HL-60/S4 treated with retinoic acid at 250 ng/mL for 4 days and 3 days (cell line): ENCODE measurements around the gene MYH11.

ENCODE experiments used
- in situ Hi-C: fragments of 300-500 bp; cut with MboI; formaldehyde crosslinking; loops from 2 replicates; pipeline ENCODE4 v1.7.0; 2022; ENCODE audit warnings: low sequenced_read_pairs

MYH11 gene

DNA sequence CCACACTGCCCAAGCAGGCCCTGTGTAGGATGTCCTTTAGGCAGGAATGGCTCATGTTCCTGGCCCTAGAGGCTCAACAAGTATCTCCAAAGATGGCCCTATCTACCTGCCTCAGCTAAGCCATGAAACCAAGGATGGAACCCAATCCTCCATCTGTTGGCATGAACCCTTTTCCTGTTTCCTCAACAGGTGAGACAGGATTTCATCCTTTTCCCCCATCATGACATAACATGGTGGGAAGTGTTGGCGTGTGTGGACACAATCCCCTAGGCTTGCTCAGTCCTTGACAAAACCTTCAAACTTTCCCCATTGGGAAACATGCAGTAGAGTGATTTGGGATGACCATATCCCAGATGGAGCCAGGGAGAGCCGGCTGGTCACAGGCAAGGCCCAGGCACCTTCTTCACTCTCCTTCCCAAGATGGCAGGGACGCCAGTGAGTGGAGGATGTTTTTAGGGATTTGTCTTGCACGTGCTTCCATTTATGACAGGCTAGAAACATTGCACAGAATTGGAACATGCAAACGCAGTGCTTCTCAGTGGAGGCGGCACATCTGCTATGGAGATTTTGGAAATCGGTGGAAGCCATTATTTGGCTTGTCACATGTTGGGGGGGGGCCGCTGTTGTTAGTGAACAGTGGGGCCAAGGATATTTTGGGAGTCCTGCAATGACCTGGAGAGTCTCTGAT is 77.0 kb downstream of the MYH11 start:
- in situ Hi-C loops = no loop called here

DNA sequence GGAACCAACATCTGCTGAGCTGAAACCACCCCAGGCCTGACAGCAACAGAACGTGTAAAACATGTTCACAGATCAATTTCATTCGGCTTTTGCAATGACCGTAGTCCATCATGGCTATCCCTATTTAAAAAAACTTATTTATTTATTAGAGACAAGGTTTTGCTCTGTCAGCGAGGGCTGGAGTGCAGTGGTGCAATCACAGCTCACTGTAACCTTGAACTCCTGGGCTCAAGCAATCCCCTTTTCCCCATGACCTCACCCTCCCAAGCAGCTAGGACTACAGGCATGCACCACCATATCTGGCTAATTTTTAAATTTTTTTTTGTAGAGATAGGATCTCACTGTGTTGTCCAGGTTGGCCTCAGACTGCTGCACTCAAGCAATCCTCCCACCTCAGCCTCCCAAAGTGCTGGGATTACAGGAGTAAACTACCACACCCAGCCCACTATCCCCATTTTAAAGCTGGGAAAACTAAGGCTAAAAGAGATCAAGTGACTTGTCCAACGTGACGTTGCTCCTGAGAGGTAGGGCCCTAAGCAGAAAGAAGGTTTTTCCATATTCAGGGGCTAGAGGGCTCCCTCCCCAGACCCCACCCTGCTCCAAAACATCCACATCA is 77.7 kb downstream of the MYH11 start:
- in situ Hi-C loops = no loop called here

DNA sequence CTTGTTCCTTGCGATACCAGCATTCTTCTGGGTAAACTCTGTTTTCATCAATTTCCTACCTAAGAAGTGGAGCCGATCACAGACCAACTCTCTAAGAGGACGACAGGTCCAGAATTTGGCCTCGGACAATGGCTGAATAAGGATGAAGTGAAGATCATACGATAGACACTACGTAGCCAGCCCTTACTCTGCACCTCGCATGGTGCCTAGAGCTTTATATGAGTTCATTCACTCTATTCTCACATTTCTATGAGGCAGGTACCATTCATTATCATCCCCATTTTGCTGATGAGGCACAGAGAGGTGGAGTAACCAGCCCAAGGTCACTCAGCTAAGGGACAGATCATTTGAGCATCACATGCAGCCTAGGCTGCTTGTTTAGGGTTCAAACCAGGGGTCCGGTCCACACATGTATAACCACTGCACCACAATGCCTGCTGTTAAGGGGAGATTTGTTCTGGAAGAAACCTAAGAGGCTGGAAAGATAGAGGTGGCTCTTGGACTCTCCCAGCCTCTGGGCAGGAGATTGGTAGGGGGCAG is 78.6 kb downstream of the MYH11 start:
- in situ Hi-C loops = no loop called here

DNA sequence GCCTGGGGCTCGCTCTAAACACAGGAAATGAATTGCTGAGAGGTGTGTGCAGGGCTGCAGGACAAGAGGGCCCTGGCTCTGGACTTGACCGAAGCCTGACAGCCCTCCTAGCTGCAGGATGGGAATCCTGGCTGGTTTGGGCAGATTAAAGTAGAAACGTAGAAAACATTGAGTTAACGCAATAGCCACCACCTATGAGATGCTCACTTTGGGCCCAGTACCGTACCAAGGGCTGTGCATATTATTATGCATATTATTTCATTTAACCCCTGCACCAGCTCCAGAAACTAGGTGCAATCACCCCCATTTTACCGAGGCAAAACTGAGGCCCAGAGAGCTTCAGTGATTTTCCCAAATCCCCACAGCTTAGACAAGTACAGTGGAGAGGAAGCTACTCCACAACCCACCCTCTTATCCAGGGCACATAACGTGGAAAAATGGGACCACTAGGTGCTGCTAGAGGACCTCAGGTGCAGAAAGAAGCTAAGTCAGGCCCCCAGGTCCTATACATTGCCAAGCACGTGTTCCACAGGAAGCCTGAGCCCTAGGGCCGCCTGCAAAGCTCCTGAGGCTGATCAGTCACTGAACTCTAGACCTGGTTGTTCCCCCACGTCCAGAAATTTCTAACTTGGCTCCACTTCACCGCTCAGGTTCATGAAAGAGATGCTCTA is 79.2 kb downstream of the MYH11 start:
- in situ Hi-C loops = no loop called here

DNA sequence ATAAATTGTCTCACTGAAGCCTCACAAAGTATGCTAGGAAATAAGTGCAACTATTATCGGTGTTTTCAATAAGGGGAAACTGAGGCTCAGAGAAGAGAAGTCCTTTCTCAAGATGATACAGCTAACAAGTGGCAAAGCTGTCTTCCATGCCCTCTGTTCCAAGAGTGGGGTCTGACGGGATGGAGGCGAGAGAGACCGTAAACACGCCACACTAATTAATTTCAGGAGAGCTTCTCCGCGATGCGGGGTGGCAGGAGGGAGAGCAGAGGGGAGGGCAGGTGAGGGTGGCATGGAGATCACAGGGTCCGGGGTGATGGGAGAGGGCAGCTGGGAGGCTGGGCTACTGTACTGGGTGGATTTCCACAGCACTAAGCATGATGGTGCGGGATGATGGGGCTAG is 80.3 kb downstream of the MYH11 start:
- in situ Hi-C loops = no loop called here

DNA sequence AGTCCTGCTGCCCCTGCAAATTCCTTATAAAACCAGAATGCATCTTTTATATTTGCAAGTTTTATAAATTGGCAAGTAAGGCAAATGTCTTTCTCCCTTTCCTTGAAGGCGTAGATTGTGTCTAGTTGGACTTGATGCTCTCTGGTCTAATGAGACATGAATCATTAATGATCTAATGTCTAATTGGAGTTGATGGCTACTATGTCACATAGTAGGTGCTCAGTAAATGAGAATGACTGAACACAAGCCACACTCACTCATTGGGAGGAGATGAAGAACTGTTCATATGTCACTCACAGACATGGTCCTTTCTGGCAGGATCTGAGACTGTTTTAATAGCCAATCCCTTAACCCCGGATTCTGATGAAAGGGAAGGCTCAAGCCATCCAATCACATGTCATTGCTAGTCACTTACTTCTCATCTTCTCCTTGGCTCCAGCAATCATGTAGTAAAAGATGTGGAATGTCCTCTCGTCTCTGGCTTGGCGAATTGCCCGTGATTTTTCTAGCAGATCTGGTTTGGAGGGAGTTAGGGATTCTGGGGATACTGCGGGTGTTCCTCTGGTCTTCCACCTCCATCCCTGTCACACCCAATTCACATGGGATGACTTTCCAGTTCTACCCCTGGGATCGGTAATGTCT is 81.0 kb downstream of the MYH11 start:
- in situ Hi-C loops = no loop called here

DNA sequence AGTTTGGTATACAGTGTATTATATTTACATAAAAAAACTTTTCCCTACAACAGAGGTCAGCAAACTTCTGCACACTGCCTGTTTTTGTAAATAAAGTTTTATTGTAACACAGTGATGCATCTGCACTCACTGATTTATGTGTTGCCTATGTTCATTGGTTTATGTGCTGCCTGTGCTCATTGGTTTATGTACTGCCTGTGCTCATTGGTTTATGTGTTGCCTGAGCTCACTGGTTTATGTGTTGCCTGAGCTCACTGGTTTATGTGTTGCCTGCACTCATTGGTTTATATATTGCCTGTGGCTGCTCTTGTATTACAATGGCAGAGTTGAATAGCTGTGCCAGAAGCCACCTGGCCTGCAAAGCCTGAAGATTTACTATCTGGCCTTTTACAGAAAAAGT is 81.6 kb downstream of the MYH11 start:
- in situ Hi-C loops = no loop called here

DNA sequence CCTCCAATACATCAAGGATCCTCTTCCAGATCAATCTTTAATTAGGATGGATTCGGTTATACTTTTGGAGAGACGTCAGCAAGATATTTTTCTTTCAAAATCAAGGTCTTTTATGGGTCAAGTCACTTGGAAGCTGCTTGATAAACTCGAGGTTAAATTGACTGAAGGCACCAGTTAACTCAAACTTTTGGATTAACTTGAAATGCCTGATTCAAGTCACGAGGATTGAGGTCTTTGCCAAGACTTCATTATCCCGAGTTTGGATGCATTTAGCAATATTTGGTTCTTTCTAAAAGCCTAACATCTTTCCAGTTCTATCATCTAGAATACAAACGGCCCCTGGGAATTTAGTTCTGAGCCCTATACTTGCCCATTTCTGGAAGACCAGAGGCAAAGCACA is 82.9 kb downstream of the MYH11 start:
- in situ Hi-C loops = no loop called here

DNA sequence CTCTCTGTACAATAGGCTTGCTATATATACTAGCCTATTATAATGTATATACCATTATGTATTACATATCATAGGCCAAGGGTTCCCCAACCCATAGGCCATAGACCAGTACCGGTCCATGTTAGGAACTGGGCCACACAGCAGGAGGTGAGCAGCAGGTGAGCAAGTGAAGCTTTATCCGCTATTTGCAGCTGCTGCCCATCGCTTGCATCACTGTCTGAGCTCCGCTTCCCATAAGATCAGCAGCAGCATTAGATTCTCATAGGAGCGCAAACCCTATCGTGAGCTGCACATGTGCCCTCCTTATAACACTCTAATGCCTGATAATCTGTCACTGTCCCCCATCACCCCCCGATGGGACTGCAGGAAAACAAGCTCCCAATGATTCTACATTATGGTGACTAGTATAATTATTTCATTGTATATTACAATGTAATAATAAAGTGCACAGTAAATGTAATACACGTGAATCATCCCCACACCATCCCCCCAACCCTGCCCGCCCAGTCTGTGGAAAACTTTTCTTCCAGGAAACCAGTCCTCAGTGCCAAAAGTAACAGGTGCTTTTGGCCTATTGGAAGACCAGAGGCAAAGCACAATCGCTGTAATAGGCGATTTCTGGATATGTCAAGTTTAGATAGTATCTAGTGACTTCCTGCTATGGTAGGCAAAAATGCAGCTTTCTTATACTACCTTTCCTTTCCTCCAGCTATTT is 84.1 kb downstream of the MYH11 start:
- in situ Hi-C loops = no loop called here

DNA sequence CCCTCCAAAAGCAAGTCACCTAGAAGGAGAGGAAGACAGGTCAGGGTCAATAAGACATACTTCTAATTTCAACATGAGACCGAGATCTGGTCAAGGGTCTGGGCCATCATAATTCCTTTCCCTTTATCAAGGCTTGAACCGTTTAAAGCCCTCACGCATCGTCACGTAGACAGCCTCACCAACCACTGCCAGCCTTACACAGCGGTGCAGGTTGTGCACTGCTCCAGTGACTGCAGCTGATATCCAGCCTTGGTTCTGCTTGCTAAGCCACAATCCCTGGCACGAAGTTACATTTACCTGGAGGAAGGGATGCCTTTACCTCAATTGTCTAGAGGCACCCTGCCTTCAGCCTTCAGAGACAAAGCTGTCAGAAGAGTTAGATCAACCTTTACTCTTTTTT is 85.1 kb downstream of the MYH11 start:
- in situ Hi-C loops = no loop called here

DNA sequence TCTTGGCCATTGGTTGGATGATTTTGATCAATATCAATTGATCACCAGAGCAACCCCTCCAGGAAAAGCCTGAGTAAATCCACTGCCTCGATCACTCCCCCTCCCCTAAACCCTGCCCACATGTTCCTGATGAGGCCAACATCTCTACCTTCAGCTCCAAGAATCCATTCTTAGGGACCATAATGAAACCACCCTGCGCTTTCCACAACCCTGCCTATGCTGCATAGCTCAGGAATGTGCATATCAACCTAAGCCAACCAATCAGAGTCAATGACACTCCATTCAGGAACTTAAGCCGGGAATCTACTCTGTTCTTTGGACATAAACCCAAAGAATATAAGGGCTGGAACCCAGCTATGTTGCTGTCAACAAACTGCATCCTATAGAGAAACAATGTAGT is 86.3 kb downstream of the MYH11 start:
- in situ Hi-C loops = no loop called here

DNA sequence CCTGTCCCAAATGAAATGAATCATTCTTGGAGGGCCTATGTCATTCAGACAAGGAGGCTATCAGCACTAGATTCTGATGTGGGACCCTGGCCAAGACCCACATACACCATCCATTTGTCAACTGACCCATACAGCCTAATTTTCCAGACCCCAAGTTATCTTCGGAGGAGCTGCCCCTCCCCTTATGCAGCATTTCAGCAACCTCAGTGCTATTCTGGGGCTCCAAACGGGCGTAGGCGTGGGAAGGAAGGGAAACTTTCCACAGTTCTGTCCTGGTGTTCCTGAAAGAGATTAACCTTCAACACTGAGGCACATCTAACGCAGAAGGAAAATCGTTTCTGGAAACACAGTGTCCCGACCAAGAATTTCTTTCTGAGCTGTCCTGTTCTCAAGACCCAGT is 86.7 kb downstream of the MYH11 start:
- in situ Hi-C loops = no loop called here

DNA sequence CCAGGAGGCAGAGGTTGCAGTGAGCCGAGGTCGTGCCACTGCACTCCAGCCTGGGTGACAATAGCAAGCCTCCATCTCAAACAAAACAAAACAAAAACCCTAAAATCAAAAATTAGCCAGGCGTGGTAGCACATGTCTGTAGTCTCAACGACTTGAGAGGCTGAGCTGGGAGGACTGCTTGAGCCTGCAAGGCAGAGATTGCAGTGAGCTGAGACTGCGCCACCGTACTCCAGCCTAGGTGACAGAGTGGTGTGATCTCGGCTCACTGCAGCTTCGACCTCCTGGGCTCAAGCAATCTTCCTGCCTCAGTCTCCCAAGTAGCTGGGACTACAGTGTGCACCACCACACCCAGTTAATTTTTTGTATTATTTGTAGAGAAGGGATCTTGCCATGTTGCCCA is 87.6 kb downstream of the MYH11 start:
- in situ Hi-C loops = no loop called here

DNA sequence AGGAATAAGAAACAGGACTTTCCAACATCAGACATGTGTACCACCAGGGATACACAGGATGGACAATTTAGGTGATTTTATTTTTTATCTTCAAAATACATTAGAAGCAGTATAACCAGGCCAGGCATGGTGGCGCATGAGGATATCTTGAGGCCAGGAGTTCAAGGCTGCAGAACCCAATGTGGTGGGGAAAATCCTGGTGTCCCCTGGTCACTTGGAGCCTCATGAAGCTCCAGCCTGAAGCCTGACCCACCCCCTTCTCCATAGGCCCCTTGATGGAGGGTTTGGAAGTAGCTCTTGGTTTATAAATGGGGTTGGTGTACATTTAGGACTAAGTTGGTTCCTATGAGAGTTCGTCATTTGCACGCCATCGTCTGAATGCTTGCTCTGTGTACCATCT is 88.6 kb downstream of the MYH11 start:
- in situ Hi-C loops = no loop called here

DNA sequence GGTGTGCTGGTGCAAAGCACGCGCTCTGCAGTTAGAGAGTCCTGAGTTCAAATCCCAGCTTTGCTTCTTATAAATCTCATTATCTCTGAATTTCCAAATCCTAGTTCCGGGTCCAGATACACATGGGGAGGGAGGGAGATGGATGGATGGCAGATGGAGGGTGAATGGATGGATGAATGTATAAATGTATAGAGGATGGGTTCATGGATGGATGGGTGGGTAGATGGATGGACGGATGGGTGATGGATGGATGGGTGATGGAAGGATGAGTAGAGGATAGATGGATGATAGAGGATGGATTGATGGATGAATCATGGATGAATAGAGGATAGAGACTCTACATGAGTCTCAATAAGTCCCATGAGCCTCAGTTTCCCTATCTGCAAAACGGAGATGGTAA is 89.9 kb downstream of the MYH11 start:
- in situ Hi-C loops = no loop called here

DNA sequence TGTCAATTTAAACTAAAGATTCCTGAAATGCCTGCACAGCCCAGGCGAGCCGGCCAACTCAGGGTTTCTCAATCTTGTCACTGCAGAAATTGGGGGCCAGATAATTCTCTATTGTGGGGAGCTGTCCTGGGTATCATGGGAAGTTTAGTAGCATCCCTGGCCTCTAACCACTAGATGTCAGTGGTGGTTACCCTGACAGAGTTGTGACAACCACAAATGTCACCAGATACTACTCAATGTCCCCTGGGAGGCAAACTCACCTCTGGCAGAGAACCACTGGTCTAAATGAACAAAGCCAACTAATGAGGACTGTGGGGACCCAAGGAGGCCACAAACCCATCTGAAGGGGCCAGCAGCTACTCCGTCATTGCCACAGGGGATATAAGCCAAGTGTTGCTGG is 90.9 kb downstream of the MYH11 start:
- in situ Hi-C loops = no loop called here

DNA sequence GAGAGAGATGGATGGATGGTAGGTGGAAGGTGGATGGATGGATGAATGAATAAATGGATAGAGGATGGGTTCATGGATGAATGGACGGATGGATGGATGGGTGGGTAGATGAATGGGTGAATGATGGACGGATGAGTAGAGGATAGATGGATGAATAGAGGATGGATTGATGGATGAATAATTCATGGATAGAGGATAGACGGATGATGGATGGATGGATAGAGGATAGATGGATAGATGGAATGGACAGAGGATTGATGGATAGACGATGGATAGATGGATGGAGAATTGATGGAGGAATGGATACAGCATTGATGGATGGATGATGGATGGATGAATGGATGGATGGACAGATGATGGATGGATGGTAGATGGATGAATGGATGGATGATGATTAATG is 91.7 kb downstream of the MYH11 start:
- in situ Hi-C loops = no loop called here

DNA sequence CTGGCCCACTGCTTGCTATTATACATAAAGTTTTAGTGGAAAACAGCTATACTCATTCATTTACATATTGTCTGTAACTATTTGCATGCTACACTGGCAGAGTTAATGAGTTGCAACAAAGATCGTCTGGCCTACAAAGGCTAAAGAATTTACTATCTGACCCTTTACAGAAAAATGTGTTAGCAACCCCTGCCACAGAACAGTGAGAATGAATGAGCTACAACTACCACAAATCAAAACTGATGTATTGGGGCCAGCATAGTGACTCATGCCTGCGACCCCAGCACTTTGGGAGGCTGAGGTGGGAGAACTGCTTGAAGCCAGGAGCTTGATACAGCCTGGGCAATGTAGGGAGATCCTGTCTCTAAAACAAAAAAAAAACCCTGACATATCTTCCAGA is 92.7 kb downstream of the MYH11 start:
- in situ Hi-C loops = no loop called here

DNA sequence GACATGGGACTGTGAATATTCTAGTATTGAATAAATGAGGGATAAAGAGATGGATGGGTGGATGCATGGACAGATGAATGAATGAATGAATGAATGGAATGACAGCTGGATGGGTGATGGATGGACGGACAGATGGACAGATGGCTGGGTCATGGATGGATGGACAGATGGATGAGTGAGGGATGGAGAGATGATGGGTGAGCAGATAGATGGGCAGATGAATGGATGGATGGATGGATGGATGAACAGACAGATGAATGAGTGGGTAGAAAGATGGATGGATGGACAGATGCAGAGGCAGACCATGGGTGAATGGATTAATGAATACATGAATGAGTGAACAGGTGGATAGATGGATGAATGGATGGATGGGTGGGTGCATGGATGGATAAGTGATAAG is 96.7 kb downstream of the MYH11 start:
- in situ Hi-C loops = no loop called here

DNA sequence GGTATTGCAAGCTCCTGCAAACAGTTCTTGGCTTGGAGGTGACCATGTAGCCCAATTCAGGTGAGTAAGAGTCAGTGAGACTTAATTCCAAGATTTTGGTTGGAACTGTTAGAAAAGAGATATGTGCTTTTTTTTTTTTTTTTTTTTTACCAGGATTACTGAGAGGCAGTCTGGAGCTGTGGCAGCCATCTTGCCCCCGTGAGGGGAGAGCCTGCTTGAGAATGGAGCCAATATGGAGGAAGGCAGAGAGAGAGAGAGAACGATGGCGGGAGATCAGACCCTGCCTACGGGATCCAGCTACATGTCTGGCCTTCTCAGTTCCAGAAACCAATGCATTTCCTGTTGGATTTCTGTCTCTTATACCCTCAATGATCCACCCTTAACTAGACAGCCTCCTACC is 97.8 kb downstream of the MYH11 start:
- in situ Hi-C loops = no loop called here

DNA sequence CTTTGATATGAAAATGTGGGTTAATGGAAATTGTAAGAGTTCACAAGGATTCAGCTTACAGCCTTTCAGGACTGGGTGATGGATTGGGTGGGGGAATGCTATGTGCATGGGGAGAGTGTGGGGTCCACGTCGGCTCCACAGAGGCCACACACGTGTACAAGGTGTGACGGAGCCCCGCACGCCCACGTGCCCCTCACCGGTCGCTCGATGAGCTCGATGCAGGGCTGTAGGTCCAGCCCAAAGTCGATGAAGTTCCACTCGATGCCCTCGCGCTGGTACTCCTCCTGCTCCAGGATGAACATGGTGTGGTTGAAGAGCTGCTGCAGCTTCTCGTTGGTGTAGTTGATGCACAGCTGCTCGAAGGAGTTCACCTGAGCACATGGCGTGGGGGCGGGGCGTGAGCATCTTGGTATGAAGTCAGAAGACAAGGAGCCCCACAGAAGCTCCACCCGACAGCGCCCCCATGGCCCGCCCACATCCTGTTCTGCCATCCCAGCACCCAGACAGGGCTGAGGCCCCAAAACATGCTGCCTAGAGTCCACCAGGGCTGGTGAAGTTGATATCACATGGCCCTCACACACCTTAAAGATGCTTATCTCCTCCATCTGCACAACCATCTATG is 99.1 kb downstream of the MYH11 start:
- in situ Hi-C loops = no loop called here
